Activated CD4-positive, alpha-beta memory T cell treated with anti-CD3 and anti-CD28 coated beads, Interleukin-2, amount 10 ng/mL, durations not matched to agents 7 days and 5 days (primary cell): ENCODE results near the gene PIK3R3. TPM values are rescaled to one million over a fixed set of nuclear protein-coding genes. Genes with fewer than 3 reads are reported as not detected.

Experiments
- CTCF ChIA-PET: fragments of 350-600 bp; sonication (Branson Sonifier 250); formaldehyde crosslinking; loops from one replicate; lab custom pipeline; 2021; ENCODE audit warnings: antibody characterized with exemption, inconsistent platforms; lab: Charles Lee
- POLR2A ChIA-PET: fragments of 350-600 bp; sonication (Branson Sonifier 250); formaldehyde crosslinking; loops from one replicate; lab custom pipeline; 2021; ENCODE audit warnings: antibody characterized with exemption; lab: Charles Lee
- DNase-seq: peaks from one replicate; pipeline ENCODE4 v3.0.0-alpha.2; 2020
- H3K27ac Mint-ChIP-seq: one replicate; pipeline ENCODE4 v1.8.0; 2021; ENCODE audit warnings: mild to moderate bottlenecking, mixed read lengths
- H3K27me3 Mint-ChIP-seq: one replicate; pipeline ENCODE4 v1.8.0; 2021; ENCODE audit warnings: mixed read lengths
- H3K36me3 Mint-ChIP-seq: one replicate; pipeline ENCODE4 v1.8.0; 2021; ENCODE audit warnings: low read depth, mixed read lengths
- H3K4me1 Mint-ChIP-seq: one replicate; pipeline ENCODE4 v1.8.0; 2021; ENCODE audit warnings: mixed read lengths
- H3K4me3 Mint-ChIP-seq: one replicate; pipeline ENCODE4 v1.8.0; 2021; ENCODE audit warnings: mild to moderate bottlenecking, mixed read lengths
- H3K9me3 Mint-ChIP-seq: one replicate; pipeline ENCODE4 v1.8.0; 2021; ENCODE audit warnings: mixed read lengths
- total RNA-seq, 2 experiments: library from RNA; stranded (reverse); gene quantifications; one replicate each; pipeline ENCODE4 v1.2.3, GENCODE V29; 2021

Gene PIK3R3
- total RNA-seq, 2 experiments from 2014 or later, result 5.0 to 5.2 TPM

DNA sequence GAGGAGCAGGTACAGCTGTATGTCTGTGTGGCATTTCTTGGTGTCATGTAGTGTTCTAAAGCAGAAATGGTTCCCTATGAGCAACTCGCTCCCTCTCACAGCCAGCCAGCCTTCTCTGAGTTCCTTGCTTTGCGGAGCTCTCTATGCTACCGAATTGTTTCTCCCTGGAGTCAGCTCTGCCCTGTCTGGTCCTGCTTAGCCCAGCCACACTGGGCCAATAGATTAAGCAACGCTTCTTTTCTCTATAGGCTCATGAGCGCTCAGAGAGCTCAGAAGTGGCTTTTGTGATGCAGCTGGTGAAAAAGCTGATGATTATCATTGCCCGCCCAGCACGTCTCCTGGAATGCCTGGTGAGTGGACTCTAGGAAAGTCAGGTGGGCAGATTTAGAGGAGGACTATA, 113.1 kb downstream of the PIK3R3 start:
- Mint-ChIP-seq H3K4me3 (no peak overlapping the region), H3K9me3 (no peaks in the 10 kb centered on the region), H3K36me3 (peaks cover 9% of the 10 kb centered on the region), H3K27me3 (no peaks in the 10 kb centered on the region), H3K4me1 (no peaks in the 10 kb centered on the region), H3K27ac (no peak overlapping the region)
- CTCF ChIA-PET, result no interaction called here
- POLR2A ChIA-PET, result no interaction called here
- DNase-seq, result no peak

DNA sequence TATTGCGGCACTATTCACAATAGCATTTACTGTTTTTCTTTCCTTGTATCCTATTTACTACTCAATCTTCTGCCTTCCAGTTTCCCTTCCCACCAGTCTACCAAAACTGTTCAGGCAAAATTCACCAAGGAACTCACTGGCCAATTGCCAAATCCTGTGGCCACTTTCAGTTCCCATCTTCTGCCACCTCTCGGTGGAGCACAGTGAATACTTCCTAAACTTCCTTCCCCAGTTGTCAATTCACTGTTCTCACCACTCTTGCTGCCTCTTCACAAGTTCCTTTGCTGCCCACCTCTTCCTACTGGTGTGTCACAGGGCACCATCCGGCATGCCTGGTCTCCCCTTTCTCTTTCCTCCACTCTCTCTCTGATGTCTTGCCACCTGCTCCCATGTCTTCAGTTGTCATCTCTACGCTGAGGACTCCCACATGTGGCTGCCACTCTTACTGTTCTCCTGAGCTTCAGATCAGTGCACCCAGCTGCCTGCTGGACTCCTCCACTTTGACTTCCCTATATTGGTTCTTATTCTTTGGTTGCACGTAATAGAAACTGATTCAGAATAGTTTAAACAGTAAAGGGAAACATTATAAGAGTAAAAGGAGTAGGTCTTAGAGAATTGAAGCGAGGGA, 114.4 kb downstream of the PIK3R3 start:
- no peaks in the 10 kb centered on the region for H3K27me3 Mint-ChIP-seq
- H3K36me3 Mint-ChIP-seq, result peaks cover 11% of the 10 kb centered on the region
- no peak overlapping the region for H3K27ac Mint-ChIP-seq
- H3K4me3 Mint-ChIP-seq, result no peak overlapping the region
- no peaks in the 10 kb centered on the region for H3K9me3 Mint-ChIP-seq
- DNase-seq, result no peak
- H3K4me1 Mint-ChIP-seq, result no peaks in the 10 kb centered on the region
- CTCF ChIA-PET, result no interaction called here
- POLR2A ChIA-PET, result no interaction called here

DNA sequence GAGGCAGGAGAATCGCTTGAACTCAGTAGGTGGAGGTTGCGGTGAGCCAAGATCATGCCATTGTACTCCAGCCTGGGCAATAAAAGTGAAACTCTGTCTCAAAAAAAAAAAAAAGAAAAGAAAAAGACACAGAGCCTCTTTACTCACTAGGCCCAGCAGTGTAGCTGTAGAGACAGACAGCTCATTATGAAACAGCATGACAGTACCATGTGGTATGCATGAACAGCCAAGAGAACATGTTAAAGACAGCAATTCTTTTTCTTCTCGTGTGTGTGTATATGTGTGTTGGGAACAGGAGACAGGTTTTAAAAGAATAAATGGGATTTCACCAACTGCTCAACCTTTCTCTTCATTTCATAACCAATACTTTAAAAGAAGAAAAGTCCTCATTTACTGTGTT, 118.8 kb downstream of the PIK3R3 start:
- CTCF ChIA-PET, result no interaction called here
- Mint-ChIP-seq H3K9me3 (no peaks in the 10 kb centered on the region), H3K4me1 (no peaks in the 10 kb centered on the region), H3K4me3 (no peak overlapping the region), H3K27ac (no peak overlapping the region), H3K27me3 (no peaks in the 10 kb centered on the region), H3K36me3 (peaks cover 32% of the 10 kb centered on the region)
- DNase-seq, result no peak
- POLR2A ChIA-PET, result no interaction called here

DNA sequence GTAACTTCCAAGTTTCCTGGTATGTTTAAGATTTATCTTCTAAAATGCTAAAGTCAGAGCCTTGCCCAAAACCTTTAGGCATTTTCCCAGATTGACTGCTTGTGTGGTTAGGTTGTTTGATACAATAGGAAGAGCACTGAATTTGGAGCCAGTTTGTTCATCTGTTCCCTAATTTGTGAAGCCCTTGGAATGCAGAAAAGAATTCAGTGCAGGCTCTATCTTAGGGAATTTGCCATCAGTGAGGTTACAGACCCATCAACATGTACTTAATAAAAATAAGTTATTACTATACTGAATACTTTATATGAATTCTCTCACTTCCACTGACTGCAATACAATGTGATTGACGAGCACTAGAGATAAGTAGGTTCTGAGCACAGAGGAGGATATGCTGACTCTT, 120.2 kb downstream of the PIK3R3 start:
- DNase-seq, result no peak
- Mint-ChIP-seq H3K9me3 (no peaks in the 10 kb centered on the region), H3K4me3 (no peak overlapping the region), H3K4me1 (no peaks in the 10 kb centered on the region), H3K27me3 (no peaks in the 10 kb centered on the region), H3K27ac (no peak overlapping the region), H3K36me3 (peaks cover 44% of the 10 kb centered on the region)
- CTCF ChIA-PET, result no interaction called here
- POLR2A ChIA-PET, result no interaction called here

DNA sequence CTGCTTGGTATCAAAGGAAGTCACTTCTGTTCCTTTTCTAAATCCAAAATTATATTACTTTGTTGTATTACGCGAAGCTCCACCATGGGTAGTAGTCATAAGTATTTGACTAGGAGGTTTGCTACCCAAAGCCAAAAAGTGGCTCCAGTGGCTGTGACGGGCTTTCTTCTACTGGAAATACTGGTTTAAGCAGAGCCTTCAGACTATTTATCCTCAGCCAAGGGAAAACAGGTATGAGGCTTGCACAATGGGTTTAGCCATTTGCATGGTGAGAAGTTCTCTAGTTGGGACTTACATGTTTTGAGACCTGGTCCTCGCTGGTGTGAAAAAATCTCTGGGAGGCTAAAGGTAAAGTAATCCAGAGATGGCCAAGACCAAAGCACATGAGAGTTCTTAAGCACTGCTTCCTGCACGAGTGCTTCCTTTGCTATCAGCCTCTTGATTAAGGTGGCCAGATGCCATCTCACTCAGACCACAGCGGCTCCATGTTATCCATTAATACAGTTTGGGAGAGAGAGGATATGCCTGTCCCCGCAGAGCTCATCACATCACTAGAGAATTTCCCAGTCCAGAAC, 121.2 kb downstream of the PIK3R3 start:
- ChIA-PET POLR2A (no interaction called here), CTCF (interaction anchor here (1.2 kb wide), 1 partner anchor 25 kb away, joined by 3 read pairs; no protein-coding TSS in a partner anchor)
- no peaks in the 10 kb centered on the region for H3K27me3 Mint-ChIP-seq
- no peaks in the 10 kb centered on the region for H3K4me1 Mint-ChIP-seq
- H3K27ac Mint-ChIP-seq, result no peak overlapping the region
- peaks cover 47% of the 10 kb centered on the region for H3K36me3 Mint-ChIP-seq
- H3K4me3 Mint-ChIP-seq, result no peak overlapping the region
- DNase-seq, result no peak
- H3K9me3 Mint-ChIP-seq, result no peaks in the 10 kb centered on the region

DNA sequence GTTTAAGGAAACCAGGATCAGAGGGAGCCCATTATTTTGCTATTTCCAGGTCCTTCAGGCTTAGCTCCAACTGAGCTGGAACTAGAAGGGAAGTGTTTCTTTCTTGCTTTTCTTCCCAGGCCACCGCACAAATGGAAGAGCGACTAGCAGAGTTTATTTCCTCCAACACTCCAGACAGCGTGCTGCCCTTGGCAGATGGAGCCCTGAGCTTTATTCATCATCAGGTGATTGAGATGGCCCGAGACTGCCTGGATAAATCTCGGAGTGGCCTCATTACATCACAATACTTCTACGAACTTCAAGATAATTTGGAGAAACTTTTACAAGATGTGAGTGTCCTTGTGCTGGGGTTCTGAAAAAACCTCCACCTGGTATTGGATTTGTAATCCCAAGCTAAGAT, 121.8 kb downstream of the PIK3R3 start:
- H3K36me3 Mint-ChIP-seq, result peaks cover 50% of the 10 kb centered on the region
- DNase-seq, result no peak
- ChIA-PET POLR2A (no interaction called here), CTCF (interaction anchor here (1.2 kb wide), 1 partner anchor 26 kb away, joined by 3 read pairs; no protein-coding TSS in a partner anchor)
- no peak overlapping the region for H3K27ac Mint-ChIP-seq
- H3K9me3 Mint-ChIP-seq, result no peaks in the 10 kb centered on the region
- H3K4me1 Mint-ChIP-seq, result no peaks in the 10 kb centered on the region
- H3K27me3 Mint-ChIP-seq, result no peaks in the 10 kb centered on the region
- H3K4me3 Mint-ChIP-seq, result no peak overlapping the region

DNA sequence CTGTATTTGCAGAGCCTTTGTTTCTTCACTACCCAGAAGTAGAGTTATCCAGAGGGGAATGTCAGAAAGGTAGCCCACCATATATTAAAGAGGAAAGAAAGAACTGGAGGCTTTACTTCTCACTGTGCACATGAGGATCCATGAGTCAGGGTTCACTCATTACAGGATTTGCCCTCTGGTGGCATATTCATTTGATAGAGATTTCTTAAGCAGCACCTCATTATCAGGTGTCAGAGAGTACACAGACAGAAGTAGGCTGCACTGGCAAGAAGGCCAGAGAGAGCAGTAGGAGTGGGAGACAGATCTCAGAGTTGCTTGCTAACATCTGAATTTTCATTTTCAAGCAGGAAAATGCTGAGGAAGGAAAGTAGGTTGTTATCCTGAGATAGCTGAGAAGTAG, 123.8 kb downstream of the PIK3R3 start:
- DNase-seq, result no peak
- Mint-ChIP-seq H3K36me3 (peaks cover 43% of the 10 kb centered on the region), H3K27ac (no peak overlapping the region), H3K4me3 (no peak overlapping the region), H3K4me1 (no peaks in the 10 kb centered on the region), H3K9me3 (no peaks in the 10 kb centered on the region), H3K27me3 (no peaks in the 10 kb centered on the region)
- ChIA-PET POLR2A (no interaction called here), CTCF (no interaction called here)

DNA sequence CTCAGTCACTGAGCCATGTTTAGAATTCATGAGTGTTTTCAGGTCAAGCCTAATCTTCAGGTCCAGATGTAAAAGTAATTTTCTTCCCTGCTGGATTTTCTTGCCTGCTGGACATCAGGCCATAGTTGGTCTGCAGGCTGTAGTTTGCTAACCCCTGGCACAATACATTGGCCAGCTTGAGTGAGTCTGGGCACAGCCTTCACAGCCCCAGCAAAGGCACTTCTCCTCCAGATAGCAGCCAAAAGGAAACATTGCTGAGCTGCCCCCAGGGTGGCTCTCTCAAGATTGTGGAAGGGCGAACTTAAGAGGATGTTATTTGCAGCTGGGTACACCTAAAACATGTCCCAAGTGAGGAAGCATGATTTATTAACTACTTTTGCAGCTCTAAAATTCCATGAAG, 126.8 kb downstream of the PIK3R3 start:
- POLR2A ChIA-PET, result no interaction called here
- CTCF ChIA-PET, result no interaction called here
- DNase-seq, result no peak
- Mint-ChIP-seq H3K36me3 (peaks cover 32% of the 10 kb centered on the region), H3K9me3 (no peaks in the 10 kb centered on the region), H3K27ac (no peak overlapping the region), H3K4me1 (no peaks in the 10 kb centered on the region), H3K4me3 (no peak overlapping the region), H3K27me3 (no peaks in the 10 kb centered on the region)

DNA sequence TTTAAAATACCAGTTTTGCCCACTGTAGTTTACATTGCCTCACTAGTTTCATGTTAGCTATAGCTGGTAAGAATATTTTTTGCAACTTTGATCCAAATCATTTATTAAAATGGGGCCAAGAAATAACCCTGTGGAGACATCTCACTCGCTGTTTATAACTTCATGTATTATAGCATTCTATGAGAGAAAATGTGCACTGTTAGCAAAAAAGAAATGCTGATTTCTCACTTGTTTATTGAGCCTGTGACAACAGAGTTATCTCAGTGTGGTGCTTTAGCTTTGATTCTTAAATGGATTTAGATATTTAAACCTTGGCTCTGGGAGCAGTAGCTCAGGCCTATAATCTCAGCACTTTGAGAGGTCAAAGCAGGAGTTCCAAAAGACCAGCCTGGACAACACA, 127.9 kb downstream of the PIK3R3 start:
- CTCF ChIA-PET, result no interaction called here
- Mint-ChIP-seq H3K9me3 (no peaks in the 10 kb centered on the region), H3K4me1 (no peaks in the 10 kb centered on the region), H3K27ac (no peak overlapping the region), H3K36me3 (peaks cover 27% of the 10 kb centered on the region), H3K4me3 (no peak overlapping the region), H3K27me3 (no peaks in the 10 kb centered on the region)
- DNase-seq, result no peak
- POLR2A ChIA-PET, result no interaction called here

DNA sequence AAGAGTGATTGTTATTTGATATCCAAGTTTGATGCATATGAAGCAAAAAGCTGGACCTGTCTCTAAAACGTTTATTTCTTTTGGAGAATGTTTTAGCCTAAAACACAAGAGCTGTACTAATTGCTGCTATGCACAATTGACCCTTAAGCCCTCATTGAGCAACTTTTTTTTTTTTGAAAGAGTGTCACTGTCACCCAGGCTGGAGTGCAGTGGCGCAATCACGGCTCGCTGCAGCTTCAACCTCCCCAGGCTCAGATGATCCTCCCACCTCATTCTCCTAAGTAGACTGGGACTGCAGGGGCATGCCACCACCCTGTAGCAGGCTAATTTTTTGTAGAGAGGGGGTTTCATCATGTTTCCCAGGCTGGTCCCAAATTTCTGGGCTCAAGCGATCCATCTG, 129.1 kb downstream of the PIK3R3 start:
- H3K4me1 Mint-ChIP-seq, result no peaks in the 10 kb centered on the region
- H3K9me3 Mint-ChIP-seq, result no peaks in the 10 kb centered on the region
- POLR2A ChIA-PET, result no interaction called here
- H3K27me3 Mint-ChIP-seq, result no peaks in the 10 kb centered on the region
- no peak overlapping the region for H3K4me3 Mint-ChIP-seq
- CTCF ChIA-PET, result no interaction called here
- peaks cover 20% of the 10 kb centered on the region for H3K36me3 Mint-ChIP-seq
- DNase-seq, result no peak
- no peak overlapping the region for H3K27ac Mint-ChIP-seq

DNA sequence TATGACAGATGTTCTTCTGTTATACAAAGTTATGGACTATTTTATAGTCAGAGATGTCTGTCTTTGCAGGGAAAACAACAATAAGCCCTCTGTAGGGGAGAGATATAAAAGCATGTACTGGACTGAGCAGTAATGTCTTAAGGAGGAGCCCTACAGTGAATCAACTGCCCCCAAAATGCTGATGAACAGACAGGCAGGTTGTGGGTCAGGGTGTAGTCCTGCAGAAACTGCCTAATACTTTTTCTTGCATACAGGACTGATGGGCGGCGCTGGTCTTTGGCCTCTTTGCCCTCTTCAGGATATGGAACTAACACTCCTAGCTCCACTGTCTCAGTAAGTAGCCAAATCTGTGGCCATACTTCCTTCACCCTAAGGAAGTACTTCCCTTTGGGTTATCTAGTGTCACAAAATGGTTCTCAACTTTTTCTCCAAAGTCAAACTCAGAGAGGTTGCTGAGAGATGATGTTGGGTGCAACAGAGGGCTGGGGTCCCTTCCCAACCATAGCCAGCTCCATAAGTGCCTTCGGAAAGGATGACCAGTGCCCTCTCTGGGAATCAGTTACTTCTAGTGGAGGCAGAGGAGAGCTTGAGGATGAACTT, 129.8 kb downstream of the PIK3R3 start:
- no peak overlapping the region for H3K27ac Mint-ChIP-seq
- POLR2A ChIA-PET, result no interaction called here
- no peaks in the 10 kb centered on the region for H3K9me3 Mint-ChIP-seq
- CTCF ChIA-PET, result no interaction called here
- no peaks in the 10 kb centered on the region for H3K27me3 Mint-ChIP-seq
- H3K36me3 Mint-ChIP-seq, result peaks cover 14% of the 10 kb centered on the region
- H3K4me3 Mint-ChIP-seq, result no peak overlapping the region
- DNase-seq, result no peak
- no peaks in the 10 kb centered on the region for H3K4me1 Mint-ChIP-seq

DNA sequence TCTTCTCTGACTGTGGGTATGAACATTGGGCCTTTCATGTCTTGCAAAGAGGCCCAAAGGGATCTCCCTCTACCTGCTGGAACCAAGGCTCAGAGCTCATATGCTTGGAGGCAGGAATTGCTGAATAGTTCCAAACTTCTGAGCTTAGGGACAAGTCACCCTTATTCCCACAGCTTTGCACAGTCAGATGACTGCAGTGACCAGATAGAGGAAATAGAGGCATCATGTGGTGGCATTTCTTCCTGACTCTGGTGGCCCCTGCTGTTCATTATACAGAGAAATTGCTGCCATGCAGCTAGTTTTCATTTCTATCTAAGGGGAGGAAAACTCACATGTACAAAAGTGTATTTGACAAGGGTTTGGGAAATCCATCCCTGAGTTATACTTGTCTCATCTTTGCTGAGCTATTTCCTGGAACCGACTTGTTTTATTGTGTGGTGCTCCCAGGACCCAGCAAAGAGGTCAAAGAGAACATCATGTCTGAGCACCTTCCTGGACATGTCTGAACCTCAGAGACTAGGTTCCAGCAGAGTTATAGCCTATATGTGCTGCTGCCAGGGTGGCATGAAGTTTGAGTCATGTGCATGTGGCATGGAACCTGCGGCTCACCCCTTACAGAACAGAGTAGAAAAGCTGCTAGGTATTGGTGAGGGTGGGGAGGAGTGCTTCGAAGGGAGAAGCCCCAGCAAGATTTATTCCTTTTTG, 131.2 kb downstream of the PIK3R3 start:
- Mint-ChIP-seq H3K4me1 (no peaks in the 10 kb centered on the region), H3K9me3 (no peaks in the 10 kb centered on the region), H3K4me3 (no peak overlapping the region), H3K36me3 (peaks cover 8% of the 10 kb centered on the region), H3K27ac (no peak overlapping the region), H3K27me3 (no peaks in the 10 kb centered on the region)
- no peak for DNase-seq
- CTCF ChIA-PET, result interaction anchor here (1.4 kb wide), 1 partner anchor 27 kb away, joined by 3 read pairs; no protein-coding TSS in a partner anchor
- POLR2A ChIA-PET, result interaction anchor here (0.6 kb wide), 1 partner anchor 315 kb away, joined by 3 read pairs; the partner anchor contains the start of gene GPBP1L1

DNA sequence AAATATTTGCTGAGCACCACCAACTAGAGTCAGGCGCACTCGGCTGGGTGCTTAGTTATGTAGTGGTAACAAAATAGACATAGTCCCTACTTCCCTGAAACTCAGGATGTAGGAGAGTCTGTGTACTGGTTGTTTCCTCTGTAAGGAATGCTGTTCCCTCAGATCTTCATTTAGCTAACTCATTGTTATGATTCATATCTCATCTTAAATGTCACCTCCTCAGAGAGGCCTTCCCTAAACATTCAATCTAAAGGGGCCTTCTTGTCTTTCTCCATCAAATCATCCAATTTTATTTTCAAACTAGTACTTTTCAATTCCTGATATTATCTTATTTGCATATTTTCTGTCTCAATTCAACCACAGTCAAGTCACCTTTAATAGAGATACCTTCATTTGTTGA, 132.9 kb downstream of the PIK3R3 start:
- Mint-ChIP-seq H3K36me3 (peaks cover 5% of the 10 kb centered on the region), H3K4me3 (no peak overlapping the region), H3K4me1 (no peaks in the 10 kb centered on the region), H3K27ac (no peak overlapping the region), H3K9me3 (no peaks in the 10 kb centered on the region), H3K27me3 (no peaks in the 10 kb centered on the region)
- ChIA-PET CTCF (no interaction called here), POLR2A (interaction anchor here (0.9 kb wide), 1 partner anchor 24 kb away, joined by 3 read pairs; no protein-coding TSS in a partner anchor)
- no peak for DNase-seq
